Right ventricle myocardium inferior (tissue), 1 donor: ENCODE data around the gene MYL3. TPM values are rescaled to one million over a fixed set of nuclear protein-coding genes. Genes with fewer than 3 reads are reported as not detected.
"Not testable (repeated sequence)": the region's sequence is repeated elsewhere in the genome, so short reads cannot be mapped to it uniquely, and the experiment has no call there.

Experiments
- ATAC-seq: fragments of 200-7000 bp; cut with Tn5 transposase; one replicate; pipeline ENCODE4 v1.9.1; 2020; ENCODE audit warnings: mild to moderate bottlenecking, moderate library complexity
- DNase-seq: peaks from one replicate; pipeline ENCODE4 v3.0.0; 2021; ENCODE audit errors: missing footprints
- intact Hi-C: fragments of 100-400 bp; cut with DNase I; formaldehyde crosslinking; loops from one replicate; pipeline ENCODE4 v1.11.0; 2022
- long read RNA-seq: library from polyadenylated mRNA; unstranded; transcript quantifications from one replicate; pipeline ENCODE4 v2.0.0, GENCODE V29; 2021
- total RNA-seq: library from RNA; stranded (reverse); fragmentation: NEBNext Ultra II Directional; extraction: Animal tissue kit (Norgen Biotek cat#: 25700); gene quantifications from one replicate; pipeline ENCODE4 v1.2.1, GENCODE V29; 2021
- donor health status: DM: no; HTN: yes; CAD: no; lungs with severe emphysema.

MYL3 gene
- total RNA-seq = 11,437 TPM
- long read RNA-seq, transcript MYL3-202 (6 exons, 1,012 nt) = minor isoform, 406 of 2,374 reads
- long read RNA-seq, transcript MYL3-201 (7 exons, 924 nt) = major isoform, 1,682 of 2,374 reads
- long read RNA-seq, partial matches to known transcripts = 215 of 2,374 reads
- long read RNA-seq, other reads (novel, unspliced or antisense) = 71 of 2,374 reads

DNA sequence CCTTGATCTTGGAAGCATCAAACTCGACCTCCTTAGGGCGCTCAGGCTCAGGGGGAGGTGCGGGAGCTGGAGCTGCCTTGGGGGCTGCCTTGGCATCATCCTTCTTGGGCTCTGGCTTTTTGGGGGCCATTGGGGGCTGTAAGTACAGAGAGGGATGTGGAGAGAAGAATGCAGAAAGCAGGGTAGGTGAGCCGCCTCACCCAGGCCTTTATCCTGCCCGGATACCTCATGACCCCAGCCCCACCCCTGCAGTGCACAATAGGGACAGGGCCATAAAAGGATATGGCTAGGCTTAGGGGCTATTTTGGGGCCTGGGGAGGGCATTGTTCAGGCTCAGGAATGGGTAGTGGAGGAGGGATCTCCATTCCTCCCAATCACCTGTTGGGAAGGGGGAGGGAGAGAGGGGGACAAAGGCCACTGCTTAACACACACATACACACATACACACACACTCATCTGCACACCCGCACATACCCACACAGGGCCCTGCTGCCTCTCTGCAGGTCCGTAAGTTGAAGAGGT is at the start of gene MYL3:
Gene MYL3 (minus strand): TSS at position 184 of the 522 bp plus-strand sequence. CDS start 54 bp downstream, at position 130.
- DNase-seq (peak; percentile 73), ATAC-seq (peak; percentile 61)
- intact Hi-C loops = no loop called here

DNA sequence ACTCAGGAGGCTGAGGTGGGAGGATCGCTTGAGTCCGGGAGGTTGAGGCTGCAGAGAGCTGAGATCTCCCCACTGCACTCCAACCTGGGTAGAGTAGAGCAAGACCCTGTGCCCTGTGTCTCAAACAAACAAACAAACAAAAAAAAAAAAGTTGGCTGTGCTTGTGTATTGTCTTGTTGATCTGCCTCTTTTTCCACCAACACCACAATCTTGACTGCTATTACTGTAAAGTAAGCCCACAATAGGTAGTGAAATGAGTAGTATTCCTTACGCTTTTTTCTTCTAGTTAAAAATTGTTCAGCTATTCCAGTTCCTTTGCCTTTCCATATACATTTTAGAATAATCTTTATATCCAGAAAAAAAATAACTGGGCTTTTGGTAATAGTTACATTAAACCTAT is 49.7 kb upstream of the MYL3 start:
- no peak for DNase-seq
- ATAC-seq = no peak
- intact Hi-C loops = no loop called here

DNA sequence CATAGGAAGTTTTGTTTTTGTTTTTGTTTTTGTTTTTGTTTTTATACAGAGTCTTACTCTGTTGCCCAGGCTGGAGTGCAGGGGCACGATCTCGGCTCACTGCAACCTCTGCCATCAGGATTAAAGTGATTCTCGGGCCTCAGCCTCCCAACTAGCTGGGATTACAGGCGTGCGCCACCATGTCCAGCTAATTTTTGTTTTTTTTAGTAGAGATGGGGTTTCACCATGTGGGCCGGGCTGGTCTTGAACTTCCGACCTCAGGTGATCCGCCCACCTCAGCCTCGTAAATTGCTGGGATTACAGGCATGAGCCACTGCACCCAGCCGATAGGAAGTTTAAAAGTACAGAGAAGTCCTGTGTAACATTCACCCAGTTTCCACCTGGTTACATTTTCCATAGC is 47.7 kb upstream of the MYL3 start:
- intact Hi-C loops, ATAC-seq, DNase-seq: not testable (repeated sequence)

DNA sequence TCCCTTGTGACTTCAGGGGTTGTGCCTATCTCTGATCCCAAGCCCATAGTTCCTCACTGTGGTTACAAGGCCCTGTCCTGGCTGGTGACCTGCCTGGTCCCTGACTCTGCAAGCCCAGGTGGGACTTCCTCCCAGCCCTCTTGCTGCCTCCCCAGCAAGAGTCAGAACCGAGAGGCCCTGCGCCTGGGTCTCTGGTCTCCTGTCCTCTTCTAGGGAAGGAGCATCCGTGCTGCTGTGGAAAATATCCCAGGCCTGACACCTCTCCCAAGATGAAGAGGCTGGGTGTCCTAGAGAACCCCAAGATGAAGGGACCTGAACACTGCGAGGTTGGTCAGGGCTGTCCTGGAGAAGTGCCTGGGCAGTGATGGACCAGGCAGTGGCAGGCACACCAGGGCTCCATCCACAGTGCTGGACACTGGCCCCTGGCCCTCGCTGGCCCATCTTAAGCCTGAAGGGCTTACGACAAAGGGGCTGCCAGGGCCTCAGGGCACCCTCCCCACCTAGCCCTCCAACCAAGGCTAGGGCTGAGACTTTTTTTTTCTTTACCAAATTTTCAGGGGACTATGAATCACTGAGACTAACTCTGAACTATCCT is 47.0 kb upstream of the MYL3 start:
- intact Hi-C loops = no loop called here
- no peak for ATAC-seq
- DNase-seq = no peak

DNA sequence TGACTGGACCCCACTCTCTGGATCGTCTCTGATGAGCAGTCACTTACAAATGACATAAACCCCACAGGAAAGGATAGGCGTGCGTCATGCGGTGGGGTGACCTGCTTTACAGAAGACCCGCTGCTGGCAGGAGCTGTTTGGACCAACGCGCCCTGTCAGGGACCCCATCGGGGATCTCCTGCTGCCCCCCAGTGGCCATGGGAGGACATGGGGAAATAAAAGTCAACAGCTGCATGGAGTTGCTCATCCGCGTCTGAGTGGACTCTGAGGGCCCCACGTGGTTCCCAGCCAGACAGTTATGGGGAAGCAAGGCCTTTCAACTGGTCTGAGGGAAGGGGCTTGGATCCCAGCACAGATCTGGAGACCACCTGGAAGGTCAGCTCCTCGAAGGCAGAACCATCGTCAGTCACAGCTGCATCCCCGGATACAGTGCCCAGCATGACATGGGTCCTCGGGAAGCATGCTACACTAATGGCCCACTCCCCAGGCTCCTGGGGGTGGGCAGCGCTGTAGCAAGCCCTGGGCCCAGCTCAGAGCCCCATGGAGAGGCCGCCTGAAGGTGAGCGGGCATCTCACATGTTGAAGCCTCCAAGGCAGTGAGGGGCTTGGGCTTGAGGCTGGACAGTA is 46.4 kb upstream of the MYL3 start:
- ATAC-seq (peak; percentile 84), DNase-seq (peak; percentile 88)
- intact Hi-C loops = loop anchor here (1.0 to 5.0 kb wide), 2 partner anchors 42 to 204 kb away; no protein-coding TSS in a partner anchor

DNA sequence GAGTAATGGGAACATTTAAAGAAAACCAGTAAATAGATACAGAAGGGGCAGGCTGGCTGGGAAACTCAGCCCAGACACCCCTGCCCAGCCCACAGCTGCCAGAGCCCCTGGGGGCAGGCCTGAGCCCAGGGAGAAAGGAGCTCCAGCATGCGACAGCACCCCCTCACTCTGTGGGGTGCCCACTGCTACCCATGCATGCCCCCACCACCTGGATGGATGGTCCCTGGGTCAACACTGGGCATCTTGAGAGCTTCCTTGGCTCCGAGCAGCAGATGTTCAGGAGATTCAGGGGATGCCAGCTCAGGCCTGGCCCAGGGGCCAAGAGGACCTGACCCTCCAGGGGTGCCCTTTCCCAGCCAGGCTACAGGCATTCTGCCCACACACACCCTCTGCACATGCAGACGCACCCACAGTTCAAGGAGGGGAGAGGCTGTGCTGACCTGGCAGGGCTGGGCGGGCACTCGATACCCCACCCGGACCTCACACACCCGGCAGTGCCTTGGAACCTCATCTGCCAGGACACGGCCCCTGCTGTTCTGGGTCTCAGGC is 45.8 kb upstream of the MYL3 start:
- no peak for DNase-seq
- ATAC-seq = peak; percentile 0
- intact Hi-C loops = loop anchor here (1.0 to 5.0 kb wide), 2 partner anchors 42 to 204 kb away; no protein-coding TSS in a partner anchor

DNA sequence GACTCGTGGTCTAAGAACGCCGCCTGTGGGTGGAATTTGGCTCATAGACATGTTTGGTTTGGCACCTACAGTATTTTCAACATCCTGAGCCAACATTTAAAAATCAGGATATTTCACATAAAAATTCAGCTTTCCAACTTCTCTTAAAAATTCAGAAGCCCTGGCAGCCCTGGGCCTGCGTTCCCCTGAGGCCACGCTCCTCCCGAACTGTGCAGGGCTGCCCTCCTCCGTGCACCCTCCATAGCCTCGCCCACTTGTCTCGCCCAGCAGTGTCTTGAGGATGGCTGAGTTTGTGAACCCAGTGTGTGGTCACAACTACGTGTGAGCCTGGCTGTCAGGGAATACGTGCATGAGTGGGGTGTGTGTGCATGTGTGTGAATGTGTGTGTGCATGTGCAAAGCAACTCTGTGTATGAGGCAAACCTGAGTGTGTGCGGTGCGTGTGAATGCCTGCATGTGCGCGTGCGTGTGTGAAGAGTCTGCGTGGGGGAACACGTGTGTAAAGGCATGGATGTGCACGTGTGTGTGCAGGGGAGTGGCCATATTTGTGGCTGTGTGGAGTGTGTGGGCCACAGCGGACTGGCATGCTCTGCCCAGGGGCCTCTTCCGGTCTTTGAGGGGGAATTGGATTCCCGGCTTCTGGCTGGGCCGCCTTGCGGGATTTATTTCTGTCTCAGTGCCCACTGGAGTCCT is 45.2 kb upstream of the MYL3 start:
- DNase-seq = no peak
- ATAC-seq = peak; percentile 30
- intact Hi-C loops = loop anchor here (5.0 kb wide), 1 partner anchor 41 kb away; no protein-coding TSS in a partner anchor

DNA sequence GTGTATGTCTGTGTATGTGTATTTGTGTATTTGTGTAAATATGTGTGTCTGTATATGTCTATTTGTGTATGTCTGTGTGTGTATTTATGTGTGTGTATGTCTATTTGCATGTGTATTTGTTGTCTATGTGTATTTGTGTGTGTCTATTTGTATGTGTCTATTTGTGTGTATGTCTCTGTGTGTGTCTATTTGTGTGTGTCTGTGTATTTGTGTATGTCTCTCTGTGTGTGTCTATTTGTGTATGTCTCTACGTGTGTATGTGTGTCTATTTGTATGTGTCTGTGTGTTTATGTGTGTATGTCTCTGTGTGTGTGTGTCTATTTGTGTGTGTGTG is 44.7 kb upstream of the MYL3 start:
- DNase-seq = no peak
- peak; percentile 5 for ATAC-seq
- intact Hi-C loops = loop anchor here (5.0 kb wide), 1 partner anchor 41 kb away; no protein-coding TSS in a partner anchor

DNA sequence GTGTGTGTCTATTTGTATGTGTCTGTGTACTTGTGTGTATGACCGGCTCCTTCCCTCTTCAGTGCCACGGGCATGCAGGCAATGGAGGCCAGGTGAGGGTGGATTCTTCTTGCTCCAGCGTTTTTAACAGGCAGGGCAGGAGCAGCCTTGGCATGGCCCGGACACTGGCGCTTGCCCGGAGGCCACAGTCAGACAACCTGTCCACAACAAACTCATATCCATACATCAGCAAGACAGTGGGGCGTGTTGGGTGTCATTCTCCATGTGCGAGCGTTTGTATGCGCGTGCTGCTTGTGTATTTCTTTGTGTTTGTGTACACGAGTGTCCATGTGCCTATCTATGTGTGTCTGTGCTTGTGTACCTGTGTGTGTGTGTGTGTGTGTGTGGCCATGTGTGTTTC is 44.0 kb upstream of the MYL3 start:
- ATAC-seq (no peak), DNase-seq (no peak)
- intact Hi-C loops = loop anchor here (5.0 kb wide), 1 partner anchor 40 kb away; no protein-coding TSS in a partner anchor

DNA sequence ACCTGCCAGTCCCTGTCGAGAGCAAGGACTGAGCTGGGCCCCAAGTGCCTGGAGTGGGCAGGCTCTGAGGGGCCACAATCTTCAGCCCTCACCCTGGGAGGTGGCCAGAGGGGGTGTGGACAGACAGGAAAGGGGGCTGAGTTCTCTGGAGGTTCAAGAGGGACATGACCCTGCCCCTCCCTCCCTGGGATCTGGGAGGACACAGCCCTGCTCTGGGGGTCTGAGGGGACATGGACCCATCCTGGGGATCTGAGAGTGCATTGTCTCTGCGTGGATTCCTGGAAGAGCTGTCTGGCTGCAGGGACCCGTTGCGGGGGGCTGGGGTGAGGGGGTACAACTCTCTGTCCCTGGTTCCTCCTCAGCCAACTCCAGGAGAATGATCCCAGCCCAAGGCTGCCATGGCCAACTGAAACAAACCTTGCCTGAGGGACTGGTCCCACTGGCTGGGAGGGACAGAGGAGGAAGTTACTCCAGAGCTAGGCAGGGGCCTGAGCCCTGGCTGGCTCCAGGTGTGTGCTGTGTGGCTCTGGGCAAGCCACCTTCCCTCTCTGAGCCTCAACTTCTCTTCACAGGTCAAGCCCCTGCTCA is 43.3 kb upstream of the MYL3 start:
- no peak for ATAC-seq
- DNase-seq = no peak
- intact Hi-C loops = loop anchor here (5.0 kb wide), 1 partner anchor 39 kb away; no protein-coding TSS in a partner anchor

DNA sequence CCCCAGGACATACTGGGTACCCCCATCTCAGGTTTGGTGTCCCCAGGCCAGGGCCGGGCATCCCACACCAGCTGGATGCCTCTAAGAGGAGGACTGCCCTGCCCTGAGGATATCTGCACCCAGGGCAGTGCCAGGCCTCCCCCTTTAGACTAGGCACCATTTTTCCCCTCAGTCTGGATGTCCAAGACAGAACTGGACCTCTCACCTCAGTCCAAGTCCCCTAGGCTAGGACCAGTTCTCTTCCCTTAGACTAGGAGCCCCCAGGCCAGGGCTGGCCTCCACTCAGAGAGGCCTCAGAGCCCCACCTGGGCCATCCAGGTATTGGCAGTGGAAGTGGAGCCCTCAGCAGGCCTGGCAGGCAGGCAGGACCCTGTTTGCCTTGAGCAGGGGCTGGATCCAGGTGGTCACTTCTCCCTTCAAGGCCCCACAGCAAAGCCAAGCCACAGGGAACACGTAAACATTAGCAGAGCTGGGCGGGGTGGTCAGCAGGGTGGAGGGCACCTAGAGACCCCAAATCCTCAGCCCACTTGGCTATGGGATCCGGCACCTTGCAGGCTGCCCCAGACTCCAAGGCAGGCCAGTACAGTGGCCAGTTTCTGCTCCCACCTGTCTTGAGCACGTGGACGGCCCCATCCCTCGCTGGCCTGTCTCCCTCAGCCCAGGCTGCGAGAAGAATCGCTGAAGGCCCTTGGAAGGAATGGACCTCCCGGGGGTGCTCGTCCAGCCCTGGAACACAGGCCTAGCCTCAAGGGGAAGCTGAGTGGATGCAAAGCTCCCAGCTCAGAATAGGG is 42.6 kb upstream of the MYL3 start:
- no peak for ATAC-seq
- no peak for DNase-seq
- intact Hi-C loops = loop anchor here (5.0 kb wide), 1 partner anchor 39 kb away; no protein-coding TSS in a partner anchor

DNA sequence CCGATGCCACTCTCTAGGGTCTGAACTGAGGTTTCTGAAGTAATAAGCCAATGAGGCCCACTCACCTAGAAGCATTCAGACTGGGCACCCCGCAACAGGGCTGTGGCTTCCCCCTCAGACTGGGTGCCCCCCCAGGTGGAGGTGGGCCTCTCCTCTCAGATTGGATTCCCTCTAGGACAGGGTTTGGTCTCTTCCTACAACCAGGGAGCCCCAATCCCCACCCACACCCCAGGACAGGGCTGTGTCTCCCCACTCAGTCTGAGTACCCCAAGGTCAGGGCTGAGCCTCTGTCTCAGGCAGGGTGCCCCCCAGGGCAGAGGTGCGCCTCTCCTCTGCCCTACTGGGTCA is 41.9 kb upstream of the MYL3 start:
- ATAC-seq = no peak
- intact Hi-C loops = loop anchor here (5.0 kb wide), 1 partner anchor 38 kb away; no protein-coding TSS in a partner anchor
- DNase-seq = no peak

DNA sequence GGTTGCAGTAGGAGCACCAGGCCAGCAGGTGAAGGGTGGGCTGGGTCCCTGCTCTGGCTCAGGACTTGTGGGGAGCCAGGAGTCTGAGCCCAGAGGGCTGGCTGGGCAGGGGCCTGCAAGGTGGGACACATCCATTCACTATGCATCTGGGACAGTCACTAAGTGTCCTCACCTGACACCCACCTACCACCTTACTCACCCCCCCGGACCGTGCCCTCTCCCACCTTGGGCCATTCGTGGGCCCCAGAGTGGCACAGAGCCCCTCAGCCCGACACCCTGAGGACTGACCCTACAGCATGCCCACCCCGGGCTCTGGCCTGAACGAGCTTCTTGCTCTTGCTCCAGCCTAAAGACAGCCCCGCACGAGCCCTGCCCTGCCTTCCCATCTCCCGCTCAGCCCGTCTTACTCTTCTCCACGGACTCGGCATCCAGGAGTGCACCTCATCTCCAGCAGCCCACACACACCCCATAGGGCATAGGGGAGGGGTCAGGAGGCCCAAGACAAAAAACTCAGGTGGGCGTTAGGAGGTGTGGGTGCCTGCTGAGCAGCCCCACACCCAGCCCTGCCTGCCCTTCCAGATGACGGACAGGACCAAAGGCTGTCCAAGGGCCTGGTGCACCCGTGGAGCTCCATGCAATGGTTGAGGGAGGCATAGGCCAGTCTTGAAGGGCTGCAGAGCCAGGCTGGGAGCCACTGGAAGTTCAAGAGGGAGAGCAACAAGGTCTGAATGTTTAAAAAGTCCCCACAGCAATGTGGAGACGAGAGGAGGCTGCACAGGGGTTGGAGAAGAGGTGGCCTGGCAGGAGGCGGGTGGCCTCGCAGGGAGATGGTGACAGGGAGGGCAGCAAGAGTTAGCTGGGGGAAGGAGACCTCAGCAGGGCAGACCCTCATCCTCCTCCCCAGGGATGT is 41.3 kb upstream of the MYL3 start:
- no peak for ATAC-seq
- no peak for DNase-seq
- intact Hi-C loops = loop anchor here (5.0 kb wide), 1 partner anchor 37 kb away; no protein-coding TSS in a partner anchor

DNA sequence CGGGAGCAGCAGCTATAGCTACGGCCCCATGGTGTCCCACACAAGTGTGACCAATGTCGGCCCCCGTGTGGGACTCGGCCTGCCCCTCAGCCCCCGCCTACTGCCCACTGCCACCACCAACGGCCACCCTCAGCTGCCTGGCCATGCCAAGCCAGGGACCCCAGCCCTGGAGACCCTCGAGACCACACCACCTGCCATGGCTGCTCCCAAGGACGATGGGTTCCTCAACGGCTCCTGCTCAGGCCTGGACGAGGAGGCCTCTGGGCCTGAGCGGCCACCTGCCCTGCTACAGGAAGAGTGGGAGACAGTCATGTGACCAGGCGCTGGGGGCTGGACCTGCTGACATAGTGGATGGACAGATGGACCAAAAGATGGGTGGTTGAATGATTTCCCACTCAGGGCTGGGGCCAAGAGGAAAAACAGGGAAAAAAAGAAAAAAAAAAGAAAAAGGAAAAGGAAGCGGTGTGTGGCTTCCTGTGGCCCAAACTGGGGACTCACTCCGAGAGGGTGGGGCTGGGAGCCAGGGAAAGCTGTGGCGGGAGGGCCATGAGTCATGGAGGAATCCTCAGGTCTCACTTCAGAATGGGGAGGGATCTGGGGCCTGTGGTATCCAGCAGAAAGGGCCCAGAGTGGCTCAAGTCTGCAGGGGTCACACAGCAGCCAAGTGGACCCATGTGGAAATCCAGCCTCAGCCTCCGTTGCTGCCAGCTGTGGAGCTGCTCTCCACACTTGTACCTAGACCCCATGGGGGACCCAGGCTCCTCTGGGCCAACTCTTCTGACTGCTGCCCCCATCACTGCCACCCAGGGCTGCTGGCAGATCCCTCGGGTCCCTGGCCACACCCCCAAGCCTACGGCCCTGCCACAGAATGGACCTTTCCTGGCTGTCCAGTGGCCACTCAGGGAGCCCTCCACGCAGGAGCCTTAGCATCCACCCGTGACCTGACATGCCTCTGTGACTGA is 40.4 kb upstream of the MYL3 start:
- intact Hi-C loops = no loop called here
- DNase-seq = no peak
- no peak for ATAC-seq

DNA sequence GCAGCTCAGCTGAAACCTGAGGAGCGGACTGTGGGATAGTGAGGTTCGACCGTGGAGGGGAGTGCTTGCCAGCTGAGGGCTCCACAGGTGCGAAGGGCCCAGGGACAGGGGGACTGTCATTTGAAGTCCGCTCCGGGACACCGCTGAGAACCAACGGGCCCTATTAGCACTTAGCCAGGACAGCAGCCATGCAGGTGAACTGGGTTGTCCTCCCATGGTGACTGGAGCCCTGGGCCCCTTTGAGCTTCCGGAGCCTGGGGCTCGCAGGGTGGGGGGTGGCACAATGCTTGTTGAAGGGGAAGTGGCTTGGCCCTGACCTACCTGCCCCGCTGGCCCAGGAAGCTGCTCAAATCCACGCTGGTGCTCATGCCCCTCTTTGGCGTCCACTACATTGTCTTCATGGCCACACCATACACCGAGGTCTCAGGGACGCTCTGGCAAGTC is 39.0 kb upstream of the MYL3 start:
- intact Hi-C loops = no loop called here

More for the DNA sequence above, 39.0 kb upstream of the MYL3 start:
- DNase-seq = peak; percentile 58
- no peak for ATAC-seq
